Frontal cortex (tissue), 4 donors: ENCODE results near the gene ZNF451. TPM values are rescaled to one million over a fixed set of nuclear protein-coding genes. Genes with fewer than 3 reads are reported as not detected.
"Not testable (repeated sequence)": the region's sequence is repeated elsewhere in the genome, so short reads cannot be mapped to it uniquely, and the experiment has no call there.

Source experiments
- DNase-seq, 2 donors: peaks; one replicate each; pipeline ENCODE4 v3.0.0; 2012; ENCODE audit warnings: low spot score in 2 of 2
- FAIRE-seq: peaks from 2 replicates; lab custom pipeline; 2012; peaks lifted over from hg19 to GRCh38; lab: Jason Lieb, UNC
- total RNA-seq: library from RNA; depleted of rRNA; stranded (reverse); fragments of >200 nt; gene quantifications from one replicate; pipeline ENCODE4 v1.2.3, GENCODE V29; 2014
- donor health status: control.
- donor health status: control.
- donor health status: control.

ZNF451 gene
- total RNA-seq, 1 donor from 2014 or later, result 156 TPM

DNA sequence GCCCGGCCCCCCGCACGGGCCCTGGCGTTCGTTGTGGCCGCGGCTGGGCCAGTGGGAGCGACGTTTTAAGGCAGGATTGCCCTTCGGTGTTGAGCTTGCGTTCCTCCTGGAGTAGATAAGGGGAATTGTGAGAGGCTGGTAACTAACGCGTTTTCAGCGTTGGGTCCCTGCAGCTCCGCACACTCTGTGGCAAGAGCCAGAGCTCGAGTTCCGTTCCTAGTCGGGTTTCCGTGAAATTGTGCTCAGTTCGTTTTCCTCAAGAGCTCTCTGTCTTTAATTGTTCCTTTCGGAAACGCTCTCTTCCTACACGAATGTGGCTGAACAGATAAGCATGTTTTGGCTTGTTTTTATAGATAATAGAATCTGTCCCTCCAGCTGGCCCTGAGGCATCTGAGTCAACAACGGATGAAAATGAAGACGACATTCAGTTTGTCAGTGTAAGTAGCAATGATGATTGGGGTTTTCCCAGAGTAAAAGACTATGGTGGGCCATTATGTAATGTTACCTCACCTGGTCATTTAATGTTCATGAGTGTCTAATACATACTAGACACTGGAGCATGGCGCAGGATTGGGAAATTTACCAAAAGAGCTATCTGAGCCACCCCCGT is 575 bp downstream of the ZNF451 start:
- not testable (repeated sequence) for FAIRE-seq, DNase-seq

DNA sequence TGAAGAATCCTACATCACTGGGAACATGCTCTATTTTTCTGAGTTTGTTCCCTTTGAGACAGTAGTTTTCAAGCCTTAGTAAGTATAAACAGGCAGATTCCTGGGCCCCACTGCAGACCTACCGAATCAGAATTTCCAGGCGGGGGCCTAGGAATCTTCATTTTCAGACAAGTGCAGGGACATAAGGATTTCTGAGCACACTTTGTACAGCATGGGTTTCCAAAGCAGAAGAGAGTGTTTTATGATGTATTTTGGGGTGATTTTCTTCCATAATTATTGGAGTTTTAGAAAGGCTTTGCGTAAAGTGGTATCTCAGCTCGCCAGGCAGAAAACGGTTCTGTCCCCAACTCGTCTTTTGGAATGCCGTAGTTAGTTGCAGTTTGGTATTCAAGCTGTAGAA is 1.4 kb downstream of the ZNF451 start:
- FAIRE-seq, DNase-seq: not testable (repeated sequence)

DNA sequence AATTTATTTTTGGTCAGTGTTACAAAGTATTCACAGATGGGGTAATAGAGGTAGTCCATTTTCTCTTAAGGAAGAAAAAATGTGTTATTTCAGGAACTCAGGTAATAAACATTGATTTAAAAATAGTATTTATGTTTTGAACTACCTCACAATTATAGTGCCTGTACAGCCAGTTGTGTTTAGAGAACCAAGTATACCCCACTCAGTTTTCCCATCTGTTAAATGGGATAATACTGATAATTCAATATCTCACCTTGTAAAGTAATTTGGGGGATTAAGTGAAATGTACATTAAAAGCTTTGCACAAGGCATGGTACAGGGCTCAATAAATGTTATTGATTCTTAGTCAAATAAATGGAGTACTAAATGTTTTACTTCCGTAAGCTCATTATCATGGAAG is 4.7 kb downstream of the ZNF451 start:
- no peak for FAIRE-seq
- no peak for DNase-seq

DNA sequence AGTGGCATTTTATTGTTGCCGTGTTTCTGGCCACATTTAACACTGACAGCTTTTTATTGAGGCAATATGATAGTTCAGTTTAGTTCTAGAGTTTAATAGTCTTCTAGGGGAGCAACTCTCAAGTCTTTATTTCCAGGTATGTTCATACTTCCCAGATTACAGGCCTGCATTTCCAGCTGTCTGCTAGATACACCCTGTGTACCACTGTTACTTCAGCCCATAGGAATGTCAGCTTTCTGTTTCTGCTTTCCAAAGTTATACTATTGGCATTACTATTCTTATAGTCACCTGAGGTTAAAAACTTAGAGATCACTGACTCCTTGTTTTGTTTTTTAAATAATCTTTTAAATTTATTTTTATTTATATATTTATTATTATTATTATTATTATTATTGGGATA is 7.6 kb downstream of the ZNF451 start:
- DNase-seq, result no peak
- no peak for FAIRE-seq

DNA sequence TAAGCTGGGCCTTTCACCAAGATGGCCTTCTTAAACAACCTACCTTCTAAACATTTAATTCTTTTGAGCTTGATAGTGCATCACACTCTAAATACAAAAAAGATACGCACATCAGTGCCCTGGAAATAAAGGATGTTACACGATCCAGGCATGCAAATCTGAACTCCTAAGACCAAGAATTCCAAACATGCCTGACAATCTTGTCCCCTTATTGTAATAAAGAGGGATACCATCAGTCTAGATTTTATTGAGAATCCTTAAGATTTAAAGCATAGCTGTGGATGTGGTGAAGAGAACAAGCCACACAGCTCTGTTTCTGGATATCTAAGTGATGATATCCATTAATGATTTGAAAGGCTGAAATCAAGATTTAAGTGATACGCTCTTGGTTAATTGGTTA is 13.0 kb downstream of the ZNF451 start:
- DNase-seq (no peak), FAIRE-seq (no peak)

DNA sequence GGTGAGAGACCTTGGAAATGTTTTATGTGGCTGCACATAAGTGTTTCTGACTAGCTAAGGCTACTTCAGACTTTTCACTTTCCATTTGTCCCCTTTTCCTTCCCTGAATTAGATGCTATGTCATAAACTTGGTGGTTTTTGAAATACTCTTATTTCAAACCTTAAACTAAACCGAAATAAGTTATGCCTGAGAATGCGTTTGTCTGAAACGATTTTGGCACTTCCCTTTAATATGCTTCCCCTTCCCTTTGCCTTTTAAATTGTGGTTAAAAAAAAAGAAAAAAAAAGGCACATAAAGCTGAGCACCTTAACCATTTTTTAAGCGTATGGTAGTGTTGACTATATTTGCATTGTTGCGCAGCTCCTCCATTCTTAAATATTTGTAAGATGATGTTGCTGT is 14.3 kb downstream of the ZNF451 start:
- DNase-seq (no peak), FAIRE-seq (no peak)

DNA sequence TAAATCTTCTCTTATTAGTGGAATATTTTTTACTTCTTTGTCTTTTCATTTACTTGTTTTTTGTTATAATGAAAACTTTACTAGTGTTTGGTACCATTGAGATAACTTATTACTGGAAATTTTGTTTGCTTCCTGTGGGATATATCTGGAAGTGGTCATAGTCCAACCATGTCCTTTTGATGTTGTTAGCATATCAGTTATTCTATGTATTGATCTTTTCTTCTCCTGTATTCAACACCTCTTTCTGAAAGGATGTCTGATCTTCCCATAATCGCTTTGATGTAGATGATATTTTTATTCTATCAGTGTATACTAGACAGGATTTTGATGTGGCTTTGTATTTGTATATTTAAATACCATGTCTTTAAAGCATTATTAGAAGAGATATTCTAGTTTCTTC is 17.0 kb downstream of the ZNF451 start:
- DNase-seq (no peak), FAIRE-seq (no peak)

DNA sequence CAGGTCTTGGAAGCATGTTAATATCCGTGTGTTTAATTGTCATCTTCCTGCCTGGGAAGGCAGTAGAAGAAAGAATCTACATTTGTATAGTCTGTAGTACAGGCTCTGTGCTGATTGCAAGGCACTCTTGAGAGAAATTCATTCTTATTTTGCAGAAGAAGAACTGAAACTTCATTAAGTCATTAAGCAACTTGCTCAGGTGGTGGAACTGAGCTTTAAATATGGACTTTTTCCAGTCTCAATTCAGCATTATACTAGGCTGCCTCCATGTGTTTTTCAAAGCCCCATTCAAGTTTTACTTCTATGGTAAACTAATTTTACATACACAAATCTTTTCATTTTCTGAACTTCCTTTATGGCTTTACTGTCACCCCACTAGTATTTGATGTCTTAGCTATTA is 18.7 kb downstream of the ZNF451 start:
- no peak for FAIRE-seq
- DNase-seq, result no peak

DNA sequence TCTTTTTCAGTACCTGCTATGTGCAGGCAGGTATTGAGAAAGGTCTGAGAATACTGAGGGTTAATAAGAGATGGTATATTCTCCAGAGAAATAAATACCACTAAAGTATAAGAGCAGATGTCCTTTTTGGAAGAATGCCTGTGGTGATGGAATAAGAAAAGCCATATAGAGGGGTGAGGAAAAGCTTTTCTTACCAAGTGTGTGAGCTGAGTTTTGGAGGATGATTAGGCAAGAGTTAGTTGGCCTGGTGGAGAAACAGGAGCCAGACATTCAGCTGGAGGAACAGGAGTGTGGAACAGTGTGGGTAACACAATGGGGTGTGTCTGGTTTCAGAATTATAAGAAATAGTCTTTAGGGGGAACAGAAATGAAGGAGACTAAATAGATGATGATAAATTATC is 19.9 kb downstream of the ZNF451 start:
- FAIRE-seq (no peak), DNase-seq (no peak)

DNA sequence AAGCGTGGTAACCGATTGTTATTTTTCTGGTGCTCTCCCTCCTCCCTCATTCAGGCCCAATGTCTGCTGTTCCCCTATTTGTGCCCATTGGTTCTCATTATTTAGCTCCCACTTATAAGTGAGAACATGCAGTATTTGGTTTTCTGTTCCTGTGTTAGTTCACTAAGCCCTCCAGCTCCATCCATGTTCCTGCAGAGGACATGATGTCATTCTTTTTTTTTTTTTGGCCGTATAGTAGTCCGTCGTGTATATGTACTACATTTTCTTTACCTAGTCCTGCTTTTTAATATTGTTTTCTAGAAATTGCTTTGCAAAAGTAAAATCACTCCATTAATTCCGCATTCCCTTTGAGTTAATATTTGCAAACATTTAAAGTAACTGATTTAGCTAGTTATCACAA is 23.1 kb downstream of the ZNF451 start:
- DNase-seq, result no peak
- FAIRE-seq, result no peak

DNA sequence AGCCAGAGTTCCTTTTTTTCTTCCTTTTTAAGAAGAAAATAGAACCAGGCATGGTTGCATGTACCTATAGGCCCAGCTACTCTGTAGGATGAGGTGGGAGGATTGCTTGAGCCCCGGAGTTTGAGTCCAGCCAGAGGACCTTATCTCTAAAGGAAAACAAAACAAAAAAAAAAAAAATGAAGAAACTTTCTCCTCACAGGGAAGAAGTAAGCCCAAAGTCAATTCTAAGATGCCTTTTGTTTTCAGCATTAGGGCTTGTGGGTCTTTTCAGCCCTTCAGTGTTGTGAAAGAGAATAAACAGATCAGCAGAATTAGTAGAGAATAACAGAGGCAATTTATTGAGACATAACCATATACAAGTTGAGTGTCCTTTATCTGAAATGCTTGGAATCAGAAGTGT is 26.8 kb downstream of the ZNF451 start:
- no peak for DNase-seq
- no peak for FAIRE-seq

DNA sequence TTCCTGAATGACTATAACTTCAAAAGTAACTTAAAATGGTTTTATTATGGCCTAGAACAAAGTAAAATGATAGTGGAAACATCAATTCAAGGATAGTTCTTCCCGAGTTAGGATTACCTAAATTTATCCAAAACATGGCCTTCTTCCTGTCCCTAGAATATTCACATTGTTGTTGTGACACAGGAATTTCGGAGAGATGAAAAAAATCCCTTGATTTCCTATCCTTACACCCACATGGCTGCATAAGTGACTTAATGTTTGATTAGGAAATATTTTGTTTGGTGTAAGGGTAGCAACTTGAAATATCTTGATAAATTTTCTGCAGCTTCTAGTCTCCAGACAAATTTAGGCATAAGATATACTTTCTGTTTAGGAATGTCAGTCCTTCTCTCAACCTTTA is 27.8 kb downstream of the ZNF451 start:
- FAIRE-seq (no peak), DNase-seq (no peak)

DNA sequence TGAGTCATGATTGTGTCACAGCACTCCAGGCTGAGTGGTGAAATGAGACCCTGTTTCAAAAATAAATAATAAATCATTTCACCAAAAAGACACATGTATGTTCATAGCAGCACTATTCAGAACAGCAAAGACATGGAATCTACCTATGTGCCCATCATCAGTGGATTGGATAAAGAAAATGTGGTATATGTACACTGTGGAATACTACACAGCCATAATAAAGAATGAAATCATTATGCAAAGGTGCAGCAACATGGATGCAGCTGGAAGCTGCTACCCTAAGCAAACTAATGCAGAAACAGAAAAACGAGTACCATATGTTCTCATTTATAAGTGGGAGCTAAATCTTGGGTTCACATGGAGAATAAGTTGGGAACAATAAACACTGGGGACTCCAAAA is 33.1 kb downstream of the ZNF451 start:
- FAIRE-seq, result no peak

DNA sequence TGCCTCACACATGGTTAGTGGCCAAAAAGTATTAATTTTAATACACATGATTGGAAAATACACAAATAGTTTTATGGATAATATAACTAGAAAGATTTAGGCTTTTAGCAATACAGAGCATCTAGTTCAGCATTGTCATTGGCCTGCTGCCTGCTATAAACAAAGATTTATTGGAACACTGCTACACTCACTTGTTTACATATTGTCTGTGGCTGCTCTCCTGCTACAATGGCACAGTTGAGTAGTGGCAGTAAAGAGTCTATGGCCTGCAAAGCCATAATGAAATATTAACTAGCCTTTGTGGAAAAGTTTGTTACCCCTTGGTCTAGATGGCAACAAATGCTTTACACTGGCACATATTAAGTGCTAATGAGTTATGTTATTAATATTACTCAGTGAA is 37.8 kb downstream of the ZNF451 start:
- FAIRE-seq (no peak), DNase-seq (no peak)

More for the DNA sequence above, 33.1 kb downstream of the ZNF451 start:
- no peak for DNase-seq

DNA sequence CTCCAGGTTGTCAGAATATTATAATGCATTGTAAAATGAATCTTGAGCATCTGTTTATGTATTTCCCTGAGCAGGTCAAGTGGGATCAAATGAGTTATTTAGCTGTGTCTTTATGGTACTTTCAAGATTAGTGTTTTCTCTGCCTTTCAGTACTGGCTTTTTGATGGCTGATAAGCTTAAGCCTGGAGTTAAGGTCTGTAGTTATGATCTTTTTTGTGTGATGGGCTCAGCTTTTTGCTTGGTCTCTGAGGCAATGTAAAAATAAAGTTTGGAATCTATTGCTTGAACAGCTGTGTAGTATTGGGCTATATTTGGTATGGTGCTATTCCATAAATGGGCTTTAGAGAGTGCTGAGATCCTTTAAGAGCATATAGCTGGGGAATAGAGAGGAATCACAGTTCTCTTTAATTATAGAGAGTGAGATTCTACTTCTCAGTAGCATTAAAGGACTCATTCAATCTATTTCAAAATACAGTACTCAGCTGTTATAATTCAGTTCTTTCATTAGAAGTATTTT is 40.7 kb downstream of the ZNF451 start:
- no peak for DNase-seq

DNA sequence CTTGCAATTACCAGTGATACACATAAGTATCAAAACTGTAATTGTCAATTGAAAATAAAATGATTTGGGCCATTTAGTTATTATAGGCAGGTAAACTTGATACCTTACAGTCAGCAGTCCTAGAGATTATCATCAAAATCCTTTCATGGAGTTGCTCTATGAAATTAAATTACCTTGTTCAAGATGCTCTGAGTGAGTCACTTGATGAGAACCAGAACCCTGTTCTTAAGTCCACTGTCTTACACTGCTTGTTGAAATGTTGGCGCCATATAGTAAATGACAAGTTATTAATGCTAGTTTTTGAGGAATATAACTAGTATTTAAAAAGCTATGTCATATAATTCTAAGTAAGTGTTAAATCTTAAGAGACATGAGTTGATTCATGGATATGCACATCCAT is 45.0 kb downstream of the ZNF451 start:
- no peak for DNase-seq
- no peak for FAIRE-seq

More for the DNA sequence above, 40.7 kb downstream of the ZNF451 start:
- no peak for FAIRE-seq

DNA sequence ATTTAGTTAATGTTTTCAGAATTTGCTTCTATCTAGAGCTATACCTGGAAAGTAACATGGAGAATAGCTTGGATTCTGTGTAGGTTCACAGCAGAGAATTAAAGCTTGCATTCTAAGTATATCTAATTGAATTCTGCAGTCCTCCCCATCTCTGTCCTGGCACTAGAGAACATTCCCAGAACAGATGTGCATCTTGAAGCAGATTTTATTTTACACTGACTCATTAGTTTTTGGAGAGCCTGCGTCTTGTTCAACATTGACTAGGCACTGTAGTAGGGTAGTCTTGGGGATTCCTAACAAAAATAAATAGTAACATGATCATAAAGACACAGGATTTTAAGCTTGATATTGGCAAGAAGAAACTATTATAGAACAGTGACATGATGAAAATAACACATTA is 45.9 kb downstream of the ZNF451 start:
- no peak for DNase-seq
- FAIRE-seq, result no peak

DNA sequence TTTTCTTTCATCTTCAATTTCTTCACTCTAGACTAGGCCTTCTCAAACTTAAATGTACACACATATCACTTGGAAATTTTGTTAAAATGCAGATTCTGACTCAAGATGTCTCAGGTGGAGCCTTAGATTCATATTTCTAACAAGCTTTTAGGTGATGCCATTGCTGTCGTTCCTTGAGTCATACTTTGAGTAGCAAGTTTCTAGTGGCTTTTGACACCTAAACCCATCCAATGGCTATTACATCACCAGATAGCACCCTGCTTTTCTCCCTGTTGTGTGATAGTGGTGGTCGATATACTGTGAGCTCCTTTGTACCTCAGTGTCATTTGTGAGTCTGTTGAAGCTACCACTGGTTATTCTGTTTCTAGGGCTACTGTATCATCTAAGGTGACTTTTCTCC is 47.4 kb downstream of the ZNF451 start:
- FAIRE-seq (no peak), DNase-seq (no peak)

DNA sequence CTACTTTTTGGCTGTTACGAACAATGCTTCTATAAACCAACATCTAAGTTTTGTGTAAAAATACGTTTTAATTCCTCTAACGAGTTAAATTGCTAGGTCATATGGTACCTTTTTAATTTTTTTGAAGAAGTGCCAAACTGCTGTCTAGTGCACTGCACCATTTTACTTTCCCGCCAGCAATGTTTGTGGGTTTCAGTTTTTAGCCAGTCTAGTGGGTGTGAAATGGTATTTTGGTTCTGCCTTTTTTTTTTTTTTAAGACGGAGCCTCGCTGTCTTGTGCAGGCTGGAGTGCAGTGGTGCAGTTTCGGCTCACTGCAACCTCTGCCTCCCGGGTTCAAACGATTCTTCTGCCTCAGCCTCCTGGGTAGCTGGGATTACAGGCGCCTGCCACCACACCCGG is 48.0 kb downstream of the ZNF451 start:
- no peak for DNase-seq
- FAIRE-seq, result no peak

DNA sequence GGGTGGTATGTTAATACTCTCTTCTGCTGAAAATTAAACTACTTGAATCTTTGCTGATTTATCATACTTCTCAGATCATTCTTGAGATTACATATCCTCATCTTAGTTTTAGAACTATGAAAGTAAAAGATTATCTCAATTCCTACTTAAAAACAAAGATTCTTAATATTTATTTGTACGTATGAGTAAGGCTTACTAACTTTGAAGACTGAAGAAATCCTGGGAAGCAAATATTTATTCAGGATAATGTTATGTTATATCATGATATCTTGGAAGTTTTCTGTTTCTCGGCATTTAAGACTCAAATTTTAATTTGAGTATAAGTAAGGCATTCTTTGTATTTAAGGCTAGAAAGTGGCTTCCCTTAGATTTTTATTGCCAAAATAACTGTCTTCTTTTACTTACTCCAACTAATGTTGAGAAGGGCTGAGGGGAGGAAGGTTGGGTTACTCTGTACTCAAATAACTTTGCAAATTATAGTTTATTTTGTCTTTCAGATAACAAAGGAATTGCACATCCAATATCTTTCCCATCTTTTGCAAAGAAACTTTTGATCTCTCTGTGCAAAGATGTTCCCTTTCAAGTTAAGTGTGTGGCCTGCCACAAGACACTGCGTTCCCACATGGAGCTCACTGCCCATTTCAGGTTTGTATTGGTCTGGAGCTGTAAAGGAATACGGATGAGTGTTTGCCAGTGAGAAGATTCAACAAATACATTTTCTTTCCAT is 51.6 kb downstream of the ZNF451 start:
- DNase-seq, result no peak
- FAIRE-seq, result no peak

DNA sequence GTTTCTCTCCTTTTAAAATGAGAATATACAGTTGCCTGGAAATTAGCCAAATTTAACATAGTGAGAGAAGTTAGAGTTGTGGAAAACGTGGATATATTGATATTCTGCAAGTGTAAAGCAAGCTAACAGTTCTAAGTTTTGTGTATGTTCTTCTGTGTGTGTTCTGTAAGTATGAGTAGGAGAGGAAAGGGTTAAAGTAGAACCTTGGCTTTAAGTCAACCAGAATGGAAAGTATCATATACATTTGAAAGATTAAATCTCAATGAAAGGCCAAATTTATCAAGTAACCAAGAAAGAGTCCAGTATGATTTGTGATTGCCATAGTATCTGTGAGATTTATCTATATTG is 52.2 kb downstream of the ZNF451 start:
- FAIRE-seq (no peak), DNase-seq (no peak)

DNA sequence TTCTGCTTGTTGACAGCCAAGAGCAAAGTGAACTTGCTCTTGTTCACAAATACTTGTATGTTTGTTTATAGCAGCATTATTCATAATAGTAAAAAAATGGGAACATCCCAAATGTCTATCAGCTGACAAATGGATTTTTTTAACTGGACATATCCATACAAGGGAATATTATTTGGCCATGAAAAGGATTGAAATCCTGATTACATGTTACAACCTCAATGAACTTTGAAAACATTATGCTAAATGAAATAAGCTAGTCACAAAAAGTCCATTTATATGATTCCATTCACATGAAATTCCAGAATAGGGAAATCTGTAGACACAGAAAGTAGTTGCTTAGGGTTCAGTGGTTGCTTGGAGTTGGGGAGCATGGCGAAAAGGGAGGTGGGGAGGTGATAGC is 53.7 kb downstream of the ZNF451 start:
- FAIRE-seq (no peak), DNase-seq (no peak)
